Hematopoietic multipotent progenitor cell treated with erythropoietin and hydrocortisone succinate and interleukin-3 and kit ligand, for 15 days (in vitro differentiated cells): ENCODE measurements around the gene ARHGAP18.
A peak's percentile ranks its signal among the peaks of the same experiment; 100 is the strongest.

ENCODE experiments used
- DNase-seq: peaks from one replicate; pipeline ENCODE4 v3.0.0-alpha.2; 2015; ENCODE audit warnings: low spot score

ARHGAP18 gene, protein sequence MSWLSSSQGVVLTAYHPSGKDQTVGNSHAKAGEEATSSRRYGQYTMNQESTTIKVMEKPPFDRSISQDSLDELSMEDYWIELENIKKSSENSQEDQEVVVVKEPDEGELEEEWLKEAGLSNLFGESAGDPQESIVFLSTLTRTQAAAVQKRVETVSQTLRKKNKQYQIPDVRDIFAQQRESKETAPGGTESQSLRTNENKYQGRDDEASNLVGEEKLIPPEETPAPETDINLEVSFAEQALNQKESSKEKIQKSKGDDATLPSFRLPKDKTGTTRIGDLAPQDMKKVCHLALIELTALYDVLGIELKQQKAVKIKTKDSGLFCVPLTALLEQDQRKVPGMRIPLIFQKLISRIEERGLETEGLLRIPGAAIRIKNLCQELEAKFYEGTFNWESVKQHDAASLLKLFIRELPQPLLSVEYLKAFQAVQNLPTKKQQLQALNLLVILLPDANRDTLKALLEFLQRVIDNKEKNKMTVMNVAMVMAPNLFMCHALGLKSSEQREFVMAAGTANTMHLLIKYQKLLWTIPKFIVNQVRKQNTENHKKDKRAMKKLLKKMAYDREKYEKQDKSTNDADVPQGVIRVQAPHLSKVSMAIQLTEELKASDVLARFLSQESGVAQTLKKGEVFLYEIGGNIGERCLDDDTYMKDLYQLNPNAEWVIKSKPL

DNA sequence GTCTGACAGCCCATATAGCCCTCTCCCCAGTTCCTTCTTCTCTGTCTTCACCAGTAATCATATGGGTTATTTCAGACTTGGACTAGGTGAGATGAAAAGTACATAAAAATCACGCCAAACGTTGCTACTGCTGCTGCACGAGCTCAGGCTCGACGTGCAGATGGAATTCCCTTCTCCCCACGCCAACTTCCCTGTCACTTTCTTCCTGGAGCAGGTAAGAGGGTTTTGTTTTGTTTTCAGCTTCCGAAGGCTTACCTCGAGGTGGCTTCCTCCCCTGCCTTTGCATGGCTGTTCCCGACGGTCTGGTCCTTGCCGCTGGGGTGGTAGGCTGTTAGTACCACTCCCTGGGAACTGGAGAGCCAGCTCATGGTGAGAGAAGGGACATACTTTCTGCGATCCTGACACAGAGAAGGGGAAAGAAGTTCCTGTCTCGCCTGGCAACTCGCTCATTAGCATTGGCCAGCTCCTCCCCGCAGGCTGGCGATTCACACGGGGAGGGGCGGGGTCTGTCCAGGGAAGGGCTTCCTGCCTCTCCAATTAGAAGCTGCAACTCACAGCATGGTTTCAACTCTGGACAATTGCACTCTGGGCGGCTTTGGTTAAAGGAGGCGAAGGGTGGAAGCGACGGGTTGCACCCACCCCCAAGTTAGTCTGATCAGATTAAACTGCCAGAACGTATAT lies at the start of gene ARHGAP18:
TSS of gene ARHGAP18 (minus strand) at position 409 of the 681 bp plus-strand sequence. CDS start at position 368, 41 bp downstream.
- peak; percentile 81 for DNase-seq

GRCh38 chr6:129755787-129756186 lies 45.8 kb upstream of the ARHGAP18 start:
- no peak for DNase-seq

GRCh38 chr6:129754750-129755149 lies 44.8 kb upstream of the ARHGAP18 start:
- DNase-seq = no peak

GRCh38 chr6:129753422-129753821 lies 43.4 kb upstream of the ARHGAP18 start:
- no peak for DNase-seq

DNA sequence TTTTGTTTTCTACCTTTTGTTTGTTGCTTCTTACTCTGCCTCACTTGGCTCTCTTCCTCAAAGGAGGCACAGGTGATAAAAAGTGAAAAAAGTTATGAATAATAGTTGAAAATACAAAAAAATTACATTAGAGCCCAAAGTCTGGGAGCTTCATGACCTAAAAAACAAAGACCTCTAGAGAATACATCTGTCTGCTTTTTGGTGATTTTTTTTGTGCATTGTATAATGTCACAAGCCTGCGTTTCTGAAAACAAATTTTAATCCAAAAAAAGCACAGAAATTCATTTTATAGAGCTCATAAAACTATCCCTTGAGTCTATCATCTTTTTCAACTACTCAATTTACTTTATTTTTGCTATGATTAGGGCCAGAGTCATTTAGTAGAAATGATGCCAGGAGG lies 41.4 kb upstream of the ARHGAP18 start:
- DNase-seq = no peak

- peak; percentile 15 for DNase-seq
Measured at GRCh38 chr6:129750360-129750759, 40.4 kb upstream of the ARHGAP18 start.

DNA sequence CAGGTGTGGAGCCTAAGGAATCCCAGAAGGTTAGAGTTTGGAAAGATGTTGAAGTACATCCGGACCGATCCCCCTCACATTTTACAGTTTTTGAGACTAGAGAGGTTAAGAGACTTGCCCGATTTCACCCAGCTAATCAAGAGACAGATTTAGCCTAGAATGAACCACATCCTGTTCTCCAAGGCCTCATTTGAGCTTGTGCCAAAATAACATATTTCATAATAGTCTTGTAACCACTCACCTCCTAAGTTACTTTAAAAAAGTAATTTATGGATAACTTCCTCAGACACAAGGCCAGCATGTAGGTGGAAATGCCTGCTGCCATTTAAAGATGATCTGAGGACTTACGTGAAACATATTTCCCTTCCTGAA lies 39.8 kb upstream of the ARHGAP18 start:
- no peak for DNase-seq

- DNase-seq = no peak
Measured at GRCh38 chr6:129748901-129749748, 39.1 kb upstream of the ARHGAP18 start.

DNA sequence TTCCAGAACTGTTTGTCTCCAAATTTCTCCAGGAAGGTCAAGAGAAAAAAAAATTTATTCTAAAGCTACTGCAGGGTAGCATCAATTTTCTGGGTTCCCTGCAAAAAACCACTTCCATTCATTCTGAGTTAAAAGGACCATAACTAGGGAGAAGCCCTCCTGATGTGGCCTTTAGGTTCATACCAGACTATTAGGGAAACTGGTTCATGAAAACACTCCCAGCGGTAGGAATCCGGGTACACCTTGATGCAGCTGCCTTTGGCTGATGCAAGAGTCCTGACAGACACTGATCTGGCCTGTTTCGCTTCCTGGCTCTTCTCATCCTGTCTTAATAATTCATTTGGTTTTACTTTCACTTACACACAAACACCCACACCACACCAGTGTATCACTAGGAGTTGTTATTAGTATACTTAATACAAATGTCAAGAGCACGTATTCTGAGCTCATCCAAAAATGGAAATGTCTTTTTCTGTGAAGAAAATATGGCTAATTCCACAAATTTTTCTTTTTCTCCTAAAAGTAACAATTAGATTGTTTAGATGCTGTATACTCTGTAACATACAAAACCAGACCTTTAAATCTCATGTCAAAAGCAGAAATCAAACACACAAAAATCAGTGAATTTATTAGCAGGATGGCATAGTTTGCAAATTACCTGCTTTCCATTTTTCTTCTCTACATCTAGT lies 38.4 kb upstream of the ARHGAP18 start:
- DNase-seq = no peak

DNA sequence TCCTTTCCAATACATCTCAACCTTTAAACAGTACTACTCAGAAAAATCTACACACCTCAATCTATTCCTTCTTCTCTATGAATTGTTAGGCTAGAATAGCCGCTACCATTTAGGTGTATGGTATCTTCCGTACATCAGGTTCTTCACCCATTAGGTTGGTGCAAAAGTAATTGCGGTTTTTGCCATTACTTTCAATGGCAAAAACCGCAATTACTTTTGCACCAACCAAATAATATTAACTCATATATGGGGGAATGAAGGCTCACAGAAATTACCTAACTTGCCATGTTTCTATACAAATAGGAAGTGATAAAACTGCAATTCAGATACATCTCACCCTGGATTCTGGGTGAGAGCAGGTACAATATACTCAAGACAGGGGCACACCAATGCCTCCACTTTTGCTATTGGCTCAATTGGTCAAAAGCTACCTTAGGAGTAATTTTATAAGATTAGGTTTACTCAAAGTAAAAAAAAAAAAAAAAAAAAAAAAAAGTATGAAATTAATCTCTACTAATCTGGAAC lies 37.7 kb upstream of the ARHGAP18 start:
- DNase-seq = no peak

- no peak for DNase-seq
Measured at GRCh38 chr6:129744880-129745237, 34.9 kb upstream of the ARHGAP18 start.

DNA sequence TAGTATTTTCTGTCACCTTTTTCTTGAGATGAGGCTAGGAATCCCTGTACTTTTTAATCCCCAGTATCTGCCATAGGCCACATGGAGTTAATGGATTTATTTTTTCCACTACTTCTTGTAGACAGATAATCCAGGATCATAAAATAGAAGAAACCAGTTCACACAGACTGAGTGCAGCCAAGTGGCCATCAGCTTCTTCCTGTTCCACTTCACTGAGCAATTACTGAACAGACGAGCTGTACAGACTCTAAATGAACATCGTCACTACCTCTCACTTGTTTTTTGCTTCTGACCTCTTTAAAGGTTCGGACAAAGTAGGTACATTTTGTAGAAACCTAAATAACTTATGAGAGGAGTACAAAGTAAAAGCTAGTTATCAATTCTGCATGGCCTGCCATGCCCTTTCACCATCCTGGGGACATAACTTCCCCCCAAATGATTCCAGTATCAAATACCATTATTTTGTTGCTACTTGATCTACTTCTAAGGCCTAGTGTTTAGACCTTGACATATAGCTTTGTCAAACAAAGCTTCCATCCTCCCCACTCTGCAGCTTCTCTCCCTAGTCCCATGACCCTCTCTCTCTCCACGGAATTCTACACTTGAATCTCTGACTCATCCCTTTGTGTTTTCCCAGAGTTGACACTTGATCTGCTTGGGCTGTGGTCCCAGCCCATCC lies 34.4 kb upstream of the ARHGAP18 start:
- DNase-seq = no peak

- no peak for DNase-seq
Measured at GRCh38 chr6:129740013-129740412, 30.0 kb upstream of the ARHGAP18 start.

GRCh38 chr6:129736105-129736504 lies 26.1 kb upstream of the ARHGAP18 start:
- no peak for DNase-seq

DNA sequence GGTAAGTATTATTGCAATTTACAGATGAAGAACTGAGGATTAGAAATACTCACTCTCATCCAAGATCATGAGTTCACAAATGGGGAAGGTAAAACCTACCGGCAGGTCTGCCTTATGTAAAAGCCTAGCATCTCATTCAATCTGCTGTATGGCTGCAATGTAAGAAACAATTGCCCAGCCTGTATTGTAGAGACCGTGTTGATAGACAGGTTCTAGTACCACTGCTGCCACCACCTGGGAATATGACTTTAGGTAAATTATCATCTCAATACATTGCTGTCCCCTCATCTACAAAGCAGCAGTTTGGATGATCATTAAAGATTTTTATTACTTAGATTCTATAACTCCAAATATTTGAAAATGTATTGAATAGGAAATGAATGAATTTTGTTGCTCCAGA lies 23.3 kb upstream of the ARHGAP18 start:
- DNase-seq = no peak

- no peak for DNase-seq
Measured at GRCh38 chr6:129732542-129732941, 22.6 kb upstream of the ARHGAP18 start.

GRCh38 chr6:129732034-129732433 lies 22.1 kb upstream of the ARHGAP18 start:
- DNase-seq = no peak

DNA sequence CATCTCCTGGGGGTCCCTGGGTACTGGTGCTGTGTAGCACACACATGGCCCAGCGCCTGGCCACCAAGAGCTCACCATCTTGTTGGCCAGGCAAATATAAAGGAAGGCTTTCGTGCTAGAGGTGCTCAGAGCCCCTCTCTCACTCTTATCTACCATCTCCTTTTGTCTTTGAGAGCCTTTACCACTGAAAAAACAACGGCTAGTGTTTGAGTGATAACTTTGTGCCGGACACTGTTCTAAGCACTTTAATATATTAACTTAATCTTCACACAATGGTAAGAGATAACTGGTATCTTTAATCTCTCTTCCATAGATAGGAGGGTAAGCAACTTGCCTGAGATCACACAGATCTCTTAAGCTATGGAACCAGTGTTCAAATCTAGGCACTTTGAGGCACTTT lies 21.5 kb upstream of the ARHGAP18 start:
- DNase-seq = no peak

- DNase-seq = peak; percentile 59
Measured at GRCh38 chr6:129730477-129731165, 20.6 kb upstream of the ARHGAP18 start.

GRCh38 chr6:129726650-129727049 lies 16.7 kb upstream of the ARHGAP18 start:
- DNase-seq = no peak
